VCaP (cell line): ENCODE measurements around the gene SYNPO.
A peak's percentile ranks its signal among the peaks of the same experiment; 100 is the strongest.

ENCODE experiments used
- H3K27ac ChIP-seq: fragments of 450-650 bp; 2 replicates; pipeline ENCODE4 v1.5.1; 2017
- TF ChIP-seq, protein P1 (sequence below): fragments of 450-650 bp; conservative IDR thresholded peaks from 2 replicates; pipeline ENCODE4 v1.5.1; 2017; ENCODE audit warnings: mild to moderate bottlenecking, moderate library complexity

The SYNPO gene

DNA sequence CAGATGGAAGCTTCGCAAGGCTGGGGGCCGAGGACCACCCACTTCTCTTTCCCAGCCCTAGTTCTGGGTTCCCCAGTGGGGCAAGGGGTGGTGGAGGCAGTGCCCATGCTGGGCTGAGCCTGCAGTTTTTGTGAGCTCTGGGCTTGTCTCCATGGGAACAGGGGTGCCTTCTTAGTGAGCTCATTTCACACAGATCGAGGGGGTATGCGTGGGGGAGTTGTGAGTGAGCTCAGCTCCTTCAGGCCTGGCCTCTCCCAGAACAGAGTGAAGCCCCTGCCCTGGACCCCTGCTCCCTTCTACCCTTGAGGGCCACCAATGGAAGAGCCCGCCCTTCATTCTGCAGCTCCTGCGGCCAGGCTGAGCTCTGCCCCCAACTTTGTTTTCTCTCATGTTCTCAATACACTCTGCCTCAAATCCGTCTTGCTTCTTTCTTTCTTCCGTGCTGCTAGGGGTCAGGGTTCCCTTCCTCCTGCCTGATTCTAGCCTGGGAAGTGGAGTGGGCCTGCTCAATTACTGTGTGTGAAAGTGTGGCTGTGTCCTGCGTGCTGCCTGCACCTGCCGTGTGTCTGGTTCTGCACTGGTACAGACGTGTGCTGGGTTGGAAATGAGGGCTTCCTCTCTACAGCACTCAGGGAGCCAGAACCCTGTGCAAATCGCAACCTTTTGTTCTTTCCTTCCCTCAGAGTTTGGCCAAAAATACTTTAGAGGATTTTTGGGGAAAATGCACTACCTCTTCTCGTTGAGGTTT lies 11.6 kb downstream of the SYNPO start:
- no peak overlapping the region for H3K27ac ChIP-seq

DNA sequence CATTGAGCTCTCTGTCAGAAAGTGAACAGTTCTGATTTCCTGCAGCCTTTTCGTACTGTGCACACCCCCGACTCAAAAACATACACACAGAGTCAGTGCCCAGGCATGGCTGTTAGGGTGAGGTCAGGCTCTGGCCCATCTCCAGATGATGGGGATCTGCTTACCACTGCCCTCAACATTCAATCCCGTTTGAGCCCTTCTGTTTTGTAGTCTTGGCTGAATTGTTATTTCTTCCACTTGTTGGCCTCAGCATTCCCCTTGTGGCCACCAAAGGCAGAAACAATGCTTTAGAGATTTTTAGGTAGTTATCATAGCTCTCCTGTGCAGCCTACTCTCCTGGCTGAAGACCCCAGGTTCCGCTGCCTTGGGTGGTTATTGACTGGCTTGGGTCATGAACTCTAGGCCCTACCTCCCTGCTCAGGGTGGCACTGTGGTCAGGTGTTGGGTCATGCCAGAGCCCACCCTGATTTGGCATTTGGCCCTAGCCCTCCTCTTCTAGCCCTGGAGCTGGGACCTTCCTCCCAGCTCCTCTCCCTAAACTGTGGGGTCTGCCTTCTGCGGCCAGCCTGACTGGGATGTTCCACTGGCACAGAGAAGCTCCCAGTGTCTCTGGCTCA lies 12.8 kb downstream of the SYNPO start:
- TF ChIP-seq, protein P1, sequence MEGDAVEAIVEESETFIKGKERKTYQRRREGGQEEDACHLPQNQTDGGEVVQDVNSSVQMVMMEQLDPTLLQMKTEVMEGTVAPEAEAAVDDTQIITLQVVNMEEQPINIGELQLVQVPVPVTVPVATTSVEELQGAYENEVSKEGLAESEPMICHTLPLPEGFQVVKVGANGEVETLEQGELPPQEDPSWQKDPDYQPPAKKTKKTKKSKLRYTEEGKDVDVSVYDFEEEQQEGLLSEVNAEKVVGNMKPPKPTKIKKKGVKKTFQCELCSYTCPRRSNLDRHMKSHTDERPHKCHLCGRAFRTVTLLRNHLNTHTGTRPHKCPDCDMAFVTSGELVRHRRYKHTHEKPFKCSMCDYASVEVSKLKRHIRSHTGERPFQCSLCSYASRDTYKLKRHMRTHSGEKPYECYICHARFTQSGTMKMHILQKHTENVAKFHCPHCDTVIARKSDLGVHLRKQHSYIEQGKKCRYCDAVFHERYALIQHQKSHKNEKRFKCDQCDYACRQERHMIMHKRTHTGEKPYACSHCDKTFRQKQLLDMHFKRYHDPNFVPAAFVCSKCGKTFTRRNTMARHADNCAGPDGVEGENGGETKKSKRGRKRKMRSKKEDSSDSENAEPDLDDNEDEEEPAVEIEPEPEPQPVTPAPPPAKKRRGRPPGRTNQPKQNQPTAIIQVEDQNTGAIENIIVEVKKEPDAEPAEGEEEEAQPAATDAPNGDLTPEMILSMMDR, result no peak
- H3K27ac ChIP-seq, result no peak overlapping the region

More for the DNA sequence above, 11.6 kb downstream of the SYNPO start:
- TF ChIP-seq, protein P1, result no peak

DNA sequence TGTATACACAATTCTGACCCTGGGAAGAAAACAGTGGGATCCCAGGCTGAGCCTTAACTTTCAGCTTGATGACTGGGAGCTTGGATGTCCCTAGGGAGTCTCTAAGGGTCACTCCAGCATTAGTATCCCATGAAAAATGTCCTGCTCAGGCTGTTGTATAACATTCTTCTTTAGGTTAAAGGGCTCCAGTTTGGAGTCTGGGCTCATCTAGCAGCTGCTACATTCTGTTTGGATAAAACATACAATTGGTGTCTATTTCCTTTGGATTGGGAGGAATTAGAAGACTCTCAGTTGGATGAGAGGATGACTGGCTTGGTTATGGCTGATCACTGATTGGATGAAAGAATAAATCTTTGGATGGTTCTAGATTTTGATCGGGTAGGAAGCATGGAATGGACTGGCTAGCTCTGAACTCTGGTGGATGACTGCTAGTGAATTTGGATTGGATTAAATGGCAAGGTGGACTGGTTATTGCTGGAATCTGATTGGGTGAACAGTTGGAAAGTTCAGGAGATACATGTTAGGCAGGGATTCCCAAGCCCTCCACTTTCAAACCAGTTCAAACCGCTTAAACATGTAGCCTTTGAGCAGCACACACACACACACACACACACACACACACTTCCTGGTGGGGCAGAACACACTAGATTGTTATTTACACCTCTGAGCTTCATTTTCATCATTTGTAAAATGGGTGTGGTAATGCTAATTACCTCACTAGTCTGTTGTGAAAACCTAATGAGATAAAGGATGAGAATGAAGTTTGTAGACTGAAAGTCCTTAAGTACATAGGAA lies 13.5 kb downstream of the SYNPO start:
- H3K27ac ChIP-seq, result no peak overlapping the region
- TF ChIP-seq, protein P1, result no peak

DNA sequence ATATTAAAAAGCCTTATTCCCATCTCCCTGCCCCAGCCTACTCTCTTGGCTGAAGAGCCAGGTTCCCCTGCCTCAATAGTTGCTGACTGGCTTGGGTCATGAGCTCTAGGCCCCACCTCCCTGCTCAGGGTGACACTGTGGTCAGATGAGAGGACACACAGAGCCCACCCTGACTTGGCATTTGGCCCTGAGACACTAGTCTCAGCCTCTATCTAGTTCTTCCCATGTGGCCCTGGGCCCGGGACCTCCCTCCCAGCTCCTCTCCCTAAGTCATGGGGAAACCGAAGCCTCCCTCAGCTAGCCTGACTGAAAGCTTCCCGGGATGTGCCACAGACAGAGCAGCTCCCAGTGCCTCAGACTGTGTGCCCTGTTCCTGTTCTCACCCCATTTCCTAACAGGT lies 14.8 kb downstream of the SYNPO start:
- no peak overlapping the region for H3K27ac ChIP-seq
- TF ChIP-seq, protein P1, result no peak

DNA sequence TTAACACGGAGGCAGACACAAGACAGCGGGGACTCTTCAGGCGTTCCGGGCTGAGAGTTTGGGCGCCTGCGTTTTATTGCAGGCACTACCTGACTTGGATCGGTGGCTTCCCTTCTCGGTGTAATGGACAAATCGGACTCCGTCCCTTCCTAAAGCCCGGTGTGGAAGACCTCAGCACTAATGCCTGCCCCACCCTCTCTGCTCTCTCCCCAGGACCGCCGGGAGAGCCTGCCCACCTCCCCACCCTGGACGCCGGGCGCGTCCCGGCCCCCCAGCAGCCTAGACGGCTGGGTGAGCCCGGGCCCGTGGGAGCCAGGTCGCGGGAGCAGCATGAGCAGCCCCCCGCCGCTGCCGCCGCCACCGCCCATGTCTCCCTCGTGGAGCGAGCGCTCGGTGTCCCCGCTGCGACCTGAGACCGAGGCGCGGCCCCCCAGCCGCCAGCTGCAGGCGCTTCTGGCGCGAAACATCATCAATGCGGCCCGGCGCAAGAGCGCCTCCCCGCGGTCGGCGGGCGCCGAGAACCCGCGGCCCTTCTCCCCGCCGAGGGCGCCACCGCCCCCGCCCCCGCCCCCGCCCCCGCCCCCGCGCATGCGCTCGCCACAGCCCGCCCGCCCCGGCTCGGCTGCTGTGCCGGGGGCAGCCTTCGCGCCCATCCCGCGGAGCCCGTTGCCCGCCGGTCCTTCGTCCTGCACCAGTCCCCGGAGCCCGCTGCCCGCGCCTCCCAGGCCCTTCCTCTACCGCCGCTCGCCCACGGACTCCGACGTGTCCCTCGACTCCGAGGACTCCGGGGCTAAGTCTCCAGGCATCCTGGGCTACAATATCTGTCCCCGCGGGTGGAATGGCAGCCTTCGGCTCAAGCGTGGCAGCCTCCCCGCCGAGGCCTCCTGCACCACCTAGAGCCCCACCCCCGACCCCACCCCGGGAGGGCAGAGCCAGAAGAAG lies 16.0 kb downstream of the SYNPO start:
- TF ChIP-seq, protein P1, result peak; percentile 84
- H3K27ac ChIP-seq, result peak overlapping the region; percentile 36; the same call in 1 of the 2 replicates

DNA sequence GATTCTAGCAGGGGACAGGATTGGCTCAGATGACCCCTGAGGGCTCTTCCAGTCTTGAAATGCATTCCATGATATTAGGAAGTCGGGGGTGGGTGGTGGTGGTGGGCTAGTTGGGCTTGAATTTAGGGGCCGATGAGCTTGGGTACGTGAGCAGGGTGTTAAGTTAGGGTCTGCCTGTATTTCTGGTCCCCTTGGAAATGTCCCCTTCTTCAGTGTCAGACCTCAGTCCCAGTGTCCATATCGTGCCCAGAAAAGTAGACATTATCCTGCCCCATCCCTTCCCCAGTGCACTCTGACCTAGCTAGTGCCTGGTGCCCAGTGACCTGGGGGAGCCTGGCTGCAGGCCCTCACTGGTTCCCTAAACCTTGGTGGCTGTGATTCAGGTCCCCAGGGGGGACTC lies 17.7 kb downstream of the SYNPO start:
- H3K27ac ChIP-seq, result no peak overlapping the region
- TF ChIP-seq, protein P1, result no peak
